Measurements from ENCODE around the gene SPRR3.

SPRR3 gene

DNA sequence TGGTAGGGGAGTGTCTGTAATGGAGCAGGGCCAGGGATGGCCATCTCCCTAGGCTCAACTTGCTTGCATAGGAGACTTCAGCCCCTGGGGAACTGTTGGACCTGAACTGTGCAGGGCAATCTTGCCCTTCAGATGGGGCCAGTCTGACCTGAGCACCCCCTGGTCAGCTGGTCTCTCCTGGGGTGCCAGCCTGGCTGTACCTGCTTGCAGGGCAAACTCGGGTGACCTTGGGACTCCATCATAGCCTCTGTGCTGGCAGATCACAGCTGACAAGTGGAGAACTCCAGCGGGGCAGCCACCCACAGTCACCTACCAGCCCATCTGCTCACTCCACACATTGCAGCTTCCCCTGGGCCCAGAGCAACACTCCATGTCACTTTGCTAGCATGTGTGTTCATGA is 47.7 kb downstream of the SPRR3 start:
- H3K9ac ChIP-seq = no peak overlapping the region
- H3K4me3 ChIP-seq = no peak overlapping the region
- H3K9me3 ChIP-seq (replicated peaks in 1 of 11) = peaks cover 11 to 43% (median 18%) of the 10 kb centered on the region in 11 experiments; a peak in 21 of 22 replicates
- H3K4me2 ChIP-seq = no peak overlapping the region
- TF ChIP-seq Cebpa-rat (IDR thresholded peaks at IDR 0.05) = no peak
- no peaks in the 10 kb centered on the region for H4K20me1 ChIP-seq
- H3K27me3 ChIP-seq = peaks cover 0 to 25% (median 0%) of the 10 kb centered on the region in 11 experiments; a peak in 3 of 22 replicates
- no peak overlapping the region; a peak in 1 of 22 replicates for H3K27ac ChIP-seq
- H3K4me1 ChIP-seq = peaks cover 0 to 28% (median 16%) of the 10 kb centered on the region in 10 experiments; a peak in 16 of 20 replicates
- no peaks in the 10 kb centered on the region for H3K36me3 ChIP-seq

Data from BLaER1 treated with 17β-estradiol and CSF1 and Interleukin-3, amounts not matched to agents 10 nM and 100 nM (cell line).